CD8-positive, alpha-beta memory T cell (primary cell): ENCODE measurements around the gene TMEM17. TPM values are rescaled to one million over a fixed set of nuclear protein-coding genes. Genes with fewer than 3 reads are reported as not detected.

Experiments
- CTCF ChIA-PET: fragments of 350-600 bp; sonication (Branson Sonifier 250); formaldehyde crosslinking; loops from one replicate; lab custom pipeline; 2021; ENCODE audit warnings: antibody characterized with exemption; lab: Charles Lee
- POLR2A ChIA-PET: fragments of 350-600 bp; sonication (Branson Sonifier 250); formaldehyde crosslinking; loops from one replicate; lab custom pipeline; 2021; ENCODE audit warnings: antibody characterized with exemption; lab: Charles Lee
- DNase-seq, 5 donors: peaks; one replicate each; pipeline versions ENCODE4 v3.0.0 to v3.0.0-alpha.2; 2020 to 2022; ENCODE audit warnings: mixed read lengths in 1 of 5
- H3K27ac ChIP-seq: one replicate; pipeline ENCODE4 v1.7.0; 2013; ENCODE audit warnings: low read depth, mild to moderate bottlenecking, low read length, moderate library complexity
- H3K27me3 ChIP-seq: 2 replicates; pipeline ENCODE4 v1.7.0; 2013; ENCODE audit warnings: low read length, mild to moderate bottlenecking; ENCODE audit not compliant: insufficient read depth, poor library complexity, severe bottlenecking
- H3K36me3 ChIP-seq: 2 replicates; pipeline ENCODE4 v1.7.0; 2013; ENCODE audit warnings: mild to moderate bottlenecking, low read length, moderate library complexity; ENCODE audit not compliant: insufficient read depth
- H3K4me1 ChIP-seq: 2 replicates; pipeline ENCODE4 v1.7.0; 2013; ENCODE audit warnings: mild to moderate bottlenecking, low read length, moderate library complexity; ENCODE audit not compliant: insufficient read depth
- H3K4me3 ChIP-seq: 2 replicates; pipeline ENCODE4 v1.7.0; 2013; ENCODE audit warnings: mild to moderate bottlenecking, low read length
- H3K9me3 ChIP-seq: 2 replicates; pipeline ENCODE4 v1.7.0; 2013; ENCODE audit warnings: mild to moderate bottlenecking, low read length
- H3K27ac Mint-ChIP-seq, 8 donors: one replicate each; pipeline ENCODE4 v1.8.0; 2020 to 2021; ENCODE audit warnings: mixed read lengths in 8 of 8, mild to moderate bottlenecking in 6 of 8, inconsistent platforms in 3 of 8, moderate library complexity in 3 of 8
- H3K27me3 Mint-ChIP-seq, 2 donors: one replicate each; pipeline ENCODE4 v1.8.0; 2020 to 2021; ENCODE audit warnings: mixed read lengths in 2 of 2, mild to moderate bottlenecking in 1 of 2, moderate library complexity in 1 of 2
- H3K36me3 Mint-ChIP-seq, 3 donors: one replicate each; pipeline ENCODE4 v1.8.0; 2020 to 2021; ENCODE audit warnings: mixed read lengths in 3 of 3, inconsistent platforms in 1 of 3, mild to moderate bottlenecking in 1 of 3
- H3K4me1 Mint-ChIP-seq, 3 donors: one replicate each; pipeline ENCODE4 v1.8.0; 2020 to 2021; ENCODE audit warnings: mixed read lengths in 3 of 3, inconsistent platforms in 1 of 3, mild to moderate bottlenecking in 1 of 3
- H3K4me3 Mint-ChIP-seq, 7 donors: one replicate each; pipeline ENCODE4 v1.8.0; 2020 to 2021; ENCODE audit warnings: mixed read lengths in 7 of 7, mild to moderate bottlenecking in 6 of 7, moderate library complexity in 4 of 7, inconsistent platforms in 2 of 7
- H3K9me3 Mint-ChIP-seq, 5 donors: one replicate each; pipeline ENCODE4 v1.8.0; 2020 to 2022; ENCODE audit warnings: mixed read lengths in 5 of 5, mild to moderate bottlenecking in 3 of 5, moderate library complexity in 2 of 5, inconsistent platforms in 1 of 5
- polyA plus RNA-seq: library from polyadenylated mRNA; unstranded; fragments of 300-500 nt; fragmentation: Illumina TruSeq; gene quantifications from one replicate; pipeline ENCODE4 v1.2.3, GENCODE V29; 2021
- total RNA-seq, 2 experiments: library from RNA; stranded (reverse); gene quantifications; one replicate each; pipeline ENCODE4 v1.2.3, GENCODE V29; 2021

The TMEM17 gene
- total and polyA plus RNA-seq, 3 experiments from 2014 or later: 0.35 to 0.84 TPM; not detected in 1

DNA sequence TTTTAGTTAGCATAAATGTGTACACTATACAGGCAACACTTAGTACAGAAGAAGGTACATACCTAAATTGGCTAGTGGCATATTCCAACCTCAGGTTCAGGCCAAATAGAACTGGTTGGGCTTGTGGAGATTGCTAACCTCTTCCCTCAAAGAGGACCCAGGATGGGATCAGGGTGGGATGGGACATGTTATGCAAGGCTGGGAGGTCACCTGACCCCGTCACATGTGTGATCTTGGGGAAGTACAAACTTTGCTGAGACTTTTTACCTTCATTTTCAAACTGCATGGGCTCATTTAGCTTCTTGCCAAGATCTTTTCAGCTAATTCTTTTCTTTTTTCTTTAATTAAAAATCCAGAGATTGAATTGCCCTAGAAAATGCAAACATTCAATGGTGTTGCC lies 36.9 kb downstream of the TMEM17 start:
- Histone ChIP-seq H3K4me1 (no peaks in the 10 kb centered on the region), H3K36me3 (no peaks in the 10 kb centered on the region), H3K27me3 (no peaks in the 10 kb centered on the region), H3K9me3 (no peaks in the 10 kb centered on the region), H3K27ac (no peak overlapping the region), H3K4me3 (no peak overlapping the region)
- no peaks in the 10 kb centered on the region for H3K9me3 Mint-ChIP-seq
- H3K27ac Mint-ChIP-seq: no peak overlapping the region
- no peaks in the 10 kb centered on the region for H3K36me3 Mint-ChIP-seq
- ChIA-PET POLR2A (no interaction called here), CTCF (no interaction called here)
- H3K4me3 Mint-ChIP-seq: no peak overlapping the region
- DNase-seq: no peak
- peaks cover 0 to 6% (median 0%) of the 10 kb centered on the region in 3 donors for H3K4me1 Mint-ChIP-seq
- peaks cover 0 to 4% of the 10 kb centered on the region in 2 donors for H3K27me3 Mint-ChIP-seq

DNA sequence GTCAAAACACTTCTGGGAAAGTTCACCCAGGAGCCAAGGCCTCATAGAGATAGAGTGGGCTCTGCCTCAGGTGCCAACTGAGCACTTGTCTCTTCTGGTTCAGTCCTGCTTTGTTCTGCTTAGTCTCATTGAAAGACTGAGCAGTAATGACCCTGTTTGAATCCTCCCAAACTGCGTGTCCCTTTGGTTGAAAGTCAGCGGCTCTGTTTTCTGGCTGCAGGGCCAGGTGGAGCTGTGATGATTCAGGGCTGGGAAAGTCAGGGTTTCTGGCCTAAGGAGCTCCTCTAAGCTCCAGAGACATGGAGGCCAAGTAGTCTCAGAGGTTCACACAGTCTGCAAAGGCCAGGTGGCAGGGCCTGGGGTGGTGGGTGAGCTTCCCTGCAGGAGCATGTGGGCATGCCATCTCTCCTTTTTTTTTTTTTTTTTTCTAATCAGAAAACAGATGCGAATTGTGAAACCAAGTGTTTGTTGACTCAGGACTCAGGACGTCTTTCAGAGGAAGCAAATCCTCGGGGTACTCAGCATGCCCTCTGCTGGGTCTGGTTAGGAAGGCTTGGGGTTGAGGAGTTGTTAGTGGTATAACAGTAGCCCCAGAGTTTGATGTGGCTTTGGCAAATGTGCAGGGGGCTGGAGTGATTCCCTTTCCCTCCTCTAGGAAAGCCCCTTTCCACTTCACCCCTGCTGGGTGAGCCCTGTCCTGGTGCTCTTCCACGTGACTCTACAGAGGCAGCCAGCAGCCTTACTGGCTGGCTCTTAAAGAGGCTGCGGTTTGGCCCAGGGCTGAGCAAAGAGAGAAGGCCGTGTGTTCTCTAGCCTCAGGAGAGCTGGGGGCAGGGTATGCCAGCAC lies 38.3 kb downstream of the TMEM17 start:
- no peak for DNase-seq
- Histone ChIP-seq H3K27me3 (no peaks in the 10 kb centered on the region), H3K4me3 (no peak overlapping the region), H3K4me1 (no peaks in the 10 kb centered on the region), H3K9me3 (no peaks in the 10 kb centered on the region), H3K36me3 (no peaks in the 10 kb centered on the region), H3K27ac (no peak overlapping the region)
- POLR2A ChIA-PET: no interaction called here
- Mint-ChIP-seq H3K4me1 (no peaks in the 10 kb centered on the region), H3K4me3 (no peak overlapping the region), H3K36me3 (no peaks in the 10 kb centered on the region), H3K9me3 (no peaks in the 10 kb centered on the region), H3K27me3 (peaks cover 0 to 4% of the 10 kb centered on the region in 2 donors), H3K27ac (no peak overlapping the region)
- CTCF ChIA-PET: interaction anchor here (2.2 kb wide), 1 partner anchor 10 kb away, joined by 7 read pairs; no protein-coding TSS in a partner anchor

DNA sequence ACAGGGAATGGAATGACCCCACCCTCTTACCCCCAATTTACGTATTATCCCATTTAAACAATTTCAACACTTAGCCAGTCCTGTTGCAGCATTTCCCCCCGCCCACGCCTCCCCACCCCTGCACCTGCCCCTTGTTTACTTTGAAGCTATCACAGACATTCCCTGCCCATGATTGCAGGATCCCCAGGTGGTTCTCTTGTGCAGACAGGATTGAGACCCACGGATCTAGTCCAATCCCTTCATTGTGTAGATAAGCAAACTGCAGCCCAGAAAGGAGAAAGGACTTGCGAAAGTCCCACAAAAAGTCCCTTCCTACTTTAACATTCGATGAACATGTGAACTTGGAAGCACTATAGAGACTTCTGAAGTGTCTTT lies 38.9 kb downstream of the TMEM17 start:
- ChIA-PET CTCF (interaction anchor here (2.1 to 2.2 kb wide), 2 partner anchors 9 to 11 kb away, joined by 6 to 7 read pairs; no protein-coding TSS in a partner anchor), POLR2A (no interaction called here)
- Histone ChIP-seq H3K36me3 (no peaks in the 10 kb centered on the region), H3K9me3 (no peaks in the 10 kb centered on the region), H3K27me3 (no peaks in the 10 kb centered on the region), H3K4me3 (no peak overlapping the region), H3K4me1 (no peaks in the 10 kb centered on the region), H3K27ac (no peak overlapping the region)
- no peak for DNase-seq
- Mint-ChIP-seq H3K4me1 (no peaks in the 10 kb centered on the region), H3K27me3 (peaks cover 0 to 4% of the 10 kb centered on the region in 2 donors), H3K27ac (no peak overlapping the region), H3K36me3 (no peaks in the 10 kb centered on the region), H3K9me3 (no peaks in the 10 kb centered on the region), H3K4me3 (no peak overlapping the region)

DNA sequence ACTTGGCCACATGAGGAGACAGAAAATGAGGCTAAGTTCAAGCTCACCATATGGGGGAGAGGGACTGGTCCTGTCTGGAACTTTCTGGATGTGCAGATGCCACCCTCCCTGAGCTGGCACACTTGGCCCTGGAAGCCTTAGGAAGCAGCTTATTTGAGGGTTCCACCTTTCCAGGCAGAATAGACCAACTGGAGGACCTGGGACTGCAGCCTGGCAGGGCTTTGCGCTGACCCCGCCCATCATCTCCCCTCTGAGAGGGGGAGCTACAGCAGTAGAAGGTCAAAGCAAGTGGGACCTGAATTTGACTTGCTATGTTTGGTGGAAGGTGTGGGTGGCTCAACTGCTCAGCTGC lies 39.5 kb downstream of the TMEM17 start:
- Mint-ChIP-seq H3K4me3 (no peak overlapping the region), H3K9me3 (no peaks in the 10 kb centered on the region), H3K4me1 (no peaks in the 10 kb centered on the region), H3K36me3 (no peaks in the 10 kb centered on the region), H3K27me3 (peaks cover 0 to 3% of the 10 kb centered on the region in 2 donors), H3K27ac (no peak overlapping the region)
- Histone ChIP-seq H3K9me3 (no peaks in the 10 kb centered on the region), H3K27ac (no peak overlapping the region), H3K36me3 (no peaks in the 10 kb centered on the region), H3K4me3 (no peak overlapping the region), H3K27me3 (no peaks in the 10 kb centered on the region), H3K4me1 (no peaks in the 10 kb centered on the region)
- ChIA-PET POLR2A (no interaction called here), CTCF (interaction anchor here (2.1 to 2.2 kb wide), 2 partner anchors 8 to 10 kb away, joined by 6 to 7 read pairs; no protein-coding TSS in a partner anchor)
- DNase-seq: no peak

DNA sequence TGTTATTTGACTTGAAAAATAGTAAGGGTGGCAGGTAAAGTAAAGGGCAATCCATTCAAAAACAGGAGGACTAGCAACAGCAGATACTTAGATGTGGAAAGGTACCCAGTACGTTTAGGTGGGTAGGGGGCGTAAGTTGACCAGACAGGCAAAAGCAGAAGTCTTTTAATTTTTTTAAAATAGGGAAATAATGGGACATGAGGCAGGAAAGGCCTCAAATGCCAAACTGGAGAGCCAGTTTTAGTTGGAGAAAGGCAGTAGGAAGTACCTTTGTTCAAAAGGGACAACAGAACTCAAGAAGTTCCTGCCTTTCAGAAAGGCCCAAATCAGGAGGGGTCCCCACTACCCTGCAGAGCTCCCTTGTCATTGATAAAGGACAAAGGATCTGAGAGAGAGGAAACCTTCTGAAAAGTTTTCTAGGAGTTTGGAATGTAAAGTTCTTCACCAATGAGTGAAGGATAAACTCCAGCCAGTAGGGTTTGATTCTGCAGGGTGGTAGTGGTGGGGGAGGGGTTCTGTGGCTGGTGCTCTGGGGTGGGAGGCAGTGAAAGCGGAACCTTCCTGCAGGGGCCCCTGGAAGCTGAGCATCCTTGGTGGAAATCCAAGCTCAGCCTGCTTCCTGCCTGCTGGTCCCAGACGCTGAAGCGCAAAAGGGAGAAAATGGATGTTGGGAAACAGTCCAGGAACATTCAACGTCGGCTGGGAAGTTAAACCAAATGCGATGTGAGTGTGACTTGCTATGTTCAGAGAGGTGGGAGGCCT lies 40.1 kb downstream of the TMEM17 start:
- H3K36me3 ChIP-seq: no peaks in the 10 kb centered on the region
- ChIA-PET POLR2A (no interaction called here), CTCF (interaction anchor here (2.1 to 2.2 kb wide), 2 partner anchors 8 to 10 kb away, joined by 6 to 7 read pairs; no protein-coding TSS in a partner anchor)
- H3K36me3 Mint-ChIP-seq: no peaks in the 10 kb centered on the region
- H3K27ac Mint-ChIP-seq: peak overlapping the region in 1 of 8 donors; percentile 88
- H3K4me3 Mint-ChIP-seq: no peak overlapping the region
- H3K27ac ChIP-seq: no peak overlapping the region
- H3K4me3 ChIP-seq: no peak overlapping the region
- H3K27me3 ChIP-seq: no peaks in the 10 kb centered on the region
- DNase-seq: no peak
- no peaks in the 10 kb centered on the region for H3K27me3 Mint-ChIP-seq
- H3K9me3 Mint-ChIP-seq: no peaks in the 10 kb centered on the region
- no peaks in the 10 kb centered on the region for H3K4me1 Mint-ChIP-seq
- no peaks in the 10 kb centered on the region for H3K4me1 ChIP-seq
- H3K9me3 ChIP-seq: no peaks in the 10 kb centered on the region

DNA sequence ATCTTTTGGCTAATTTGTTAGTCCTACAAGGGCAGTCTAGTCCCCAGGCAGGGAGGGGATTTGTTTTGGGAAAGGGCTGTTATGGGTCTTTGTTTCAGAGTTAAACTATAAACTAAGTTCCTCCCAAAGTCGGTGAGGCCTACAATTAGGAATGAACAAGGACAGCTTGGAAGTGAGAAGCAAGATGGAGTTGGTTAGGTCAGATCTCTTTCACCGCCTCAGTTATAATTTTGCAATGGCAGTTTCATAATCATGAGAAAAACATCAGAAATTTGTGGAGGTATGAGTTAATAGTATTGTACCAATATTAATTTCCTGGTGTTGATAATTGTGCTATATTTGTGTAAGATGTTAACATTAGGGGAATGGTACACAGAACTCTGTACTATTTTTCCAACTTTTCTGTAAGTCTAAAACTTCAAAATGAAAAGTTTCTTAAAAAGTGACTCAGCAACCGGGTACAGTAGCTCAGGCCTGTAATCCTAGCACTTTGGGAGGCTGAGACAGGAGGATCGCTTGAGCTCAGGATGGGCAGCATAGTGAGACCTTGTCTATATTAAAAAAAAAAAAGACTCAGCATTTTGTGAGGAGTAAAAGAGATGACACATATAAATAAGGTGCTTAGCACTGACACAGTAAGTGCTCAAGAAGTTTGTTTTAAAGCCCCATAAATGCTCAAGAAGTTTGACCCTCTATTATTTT lies 40.8 kb downstream of the TMEM17 start:
- Mint-ChIP-seq H3K36me3 (no peaks in the 10 kb centered on the region), H3K4me1 (no peaks in the 10 kb centered on the region), H3K4me3 (no peak overlapping the region), H3K9me3 (no peaks in the 10 kb centered on the region), H3K27me3 (no peaks in the 10 kb centered on the region), H3K27ac (no peak overlapping the region)
- ChIA-PET CTCF (interaction anchor here (1.6 to 2.1 kb wide), 2 partner anchors 9 to 11 kb away, joined by 6 read pairs; no protein-coding TSS in a partner anchor), POLR2A (no interaction called here)
- Histone ChIP-seq H3K27ac (no peak overlapping the region), H3K4me3 (no peak overlapping the region), H3K4me1 (no peaks in the 10 kb centered on the region), H3K9me3 (no peaks in the 10 kb centered on the region), H3K27me3 (no peaks in the 10 kb centered on the region), H3K36me3 (no peaks in the 10 kb centered on the region)
- DNase-seq: no peak

DNA sequence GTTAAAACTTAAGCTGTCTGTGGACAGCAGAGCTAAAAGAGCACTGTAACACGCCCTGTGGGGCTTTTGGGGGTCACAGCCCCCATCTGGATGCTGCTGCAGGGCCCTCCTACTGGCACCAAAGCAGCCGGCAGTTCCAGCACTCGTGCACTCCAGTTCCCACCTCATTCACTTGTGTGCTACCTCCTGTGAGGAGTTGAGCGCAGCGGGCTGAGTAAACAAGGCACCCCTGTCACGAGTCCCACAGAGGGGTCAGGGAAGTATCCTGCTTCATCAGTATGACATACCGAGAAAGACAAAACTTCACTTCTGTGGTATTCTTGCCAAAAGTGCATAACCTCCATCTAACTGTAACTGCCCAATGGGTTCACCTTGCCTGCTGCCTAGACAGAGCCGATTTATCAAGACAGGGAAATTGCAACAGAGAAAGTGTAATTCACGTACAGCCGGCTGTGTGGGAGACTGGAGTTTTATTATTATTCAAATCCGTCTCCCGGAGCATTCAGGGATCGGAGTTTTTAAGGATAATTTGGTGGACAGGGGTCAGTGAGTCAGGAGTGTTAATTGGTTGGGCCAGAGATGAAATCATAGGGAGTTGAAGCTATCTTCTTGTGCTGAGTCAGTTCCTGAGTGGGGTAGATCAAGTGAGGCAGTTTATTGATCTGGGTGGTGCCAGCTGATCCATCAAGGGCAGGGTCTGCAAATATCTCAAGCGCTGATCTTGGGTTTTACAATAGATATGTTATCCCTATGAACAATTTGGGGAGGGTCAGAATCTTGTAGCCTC lies 41.6 kb downstream of the TMEM17 start:
- Histone ChIP-seq H3K36me3 (no peaks in the 10 kb centered on the region), H3K9me3 (no peaks in the 10 kb centered on the region), H3K27ac (no peak overlapping the region), H3K4me1 (no peaks in the 10 kb centered on the region), H3K4me3 (no peak overlapping the region), H3K27me3 (no peaks in the 10 kb centered on the region)
- no peaks in the 10 kb centered on the region for H3K27me3 Mint-ChIP-seq
- H3K4me1 Mint-ChIP-seq: no peaks in the 10 kb centered on the region
- H3K4me3 Mint-ChIP-seq: no peak overlapping the region
- no peak for DNase-seq
- H3K27ac Mint-ChIP-seq: no peak overlapping the region
- POLR2A ChIA-PET: no interaction called here
- no peaks in the 10 kb centered on the region for H3K9me3 Mint-ChIP-seq
- no peaks in the 10 kb centered on the region for H3K36me3 Mint-ChIP-seq
- CTCF ChIA-PET: interaction anchor here (1.6 to 2.1 kb wide), 2 partner anchors 8 to 10 kb away, joined by 6 read pairs; no protein-coding TSS in a partner anchor
